ENCODE results near the gene INO80.
"Not testable (repeated sequence)": the region's sequence is repeated elsewhere in the genome, so short reads cannot be mapped to it uniquely, and the experiment has no call there.

INO80 gene

GRCh38 chr15:41116116-41116961, at the start of gene INO80:
Gene INO80 (minus strand): TSS chr15:41116280. CDS start chr15:41096310, 19,970 bp downstream.
- DNase-seq: peak; percentile 97

- no peak for DNase-seq
These were observed 45.7 kb upstream of the INO80 start for GRCh38 chr15:41161736-41162135.

GRCh38 chr15:41161336-41161735, 45.3 kb upstream of the INO80 start:
- peak; percentile 56 for DNase-seq

GRCh38 chr15:41160639-41161315, 44.7 kb upstream of the INO80 start:
- DNase-seq: peak; percentile 56

GRCh38 chr15:41154412-41154811, 38.3 kb upstream of the INO80 start:
- no peak for DNase-seq

- DNase-seq: no peak
These were observed 37.7 kb upstream of the INO80 start for GRCh38 chr15:41153733-41154132.

- DNase-seq: no peak
These were observed 35.4 kb upstream of the INO80 start for GRCh38 chr15:41151451-41152005.

- no peak for DNase-seq
These were observed 34.2 kb upstream of the INO80 start for GRCh38 chr15:41150279-41150678.

GRCh38 chr15:41148065-41148464, 32.0 kb upstream of the INO80 start:
- DNase-seq: no peak

GRCh38 chr15:41139619-41140018, 23.5 kb upstream of the INO80 start:
- no peak for DNase-seq

- not testable (repeated sequence) for DNase-seq
These were observed 23.0 kb upstream of the INO80 start for GRCh38 chr15:41139112-41139511.

GRCh38 chr15:41135580-41135979, 19.5 kb upstream of the INO80 start:
- DNase-seq: not testable (repeated sequence)

- no peak for DNase-seq
These were observed 17.4 kb upstream of the INO80 start for GRCh38 chr15:41133454-41133853.

GRCh38 chr15:41132094-41132493, 16.0 kb upstream of the INO80 start:
- DNase-seq: not testable (repeated sequence)

GRCh38 chr15:41128174-41128902, 12.3 kb upstream of the INO80 start:
- no peak for DNase-seq

- no peak for DNase-seq
These were observed 10.0 kb upstream of the INO80 start for GRCh38 chr15:41125931-41126642.

GRCh38 chr15:41125063-41125669, 9.1 kb upstream of the INO80 start:
- DNase-seq: no peak

- no peak for DNase-seq
These were observed 8.0 kb upstream of the INO80 start for GRCh38 chr15:41124058-41124457.

- no peak for DNase-seq
These were observed 6.8 kb upstream of the INO80 start for GRCh38 chr15:41122849-41123248.

GRCh38 chr15:41121951-41122350, 5.9 kb upstream of the INO80 start:
- DNase-seq: no peak

GRCh38 chr15:41116962-41117252, 827 bp upstream of the INO80 start:
- DNase-seq: no peak

- no peak for DNase-seq
These were observed 396 bp downstream of the INO80 start for GRCh38 chr15:41115652-41116115.

Measured in HCEC 1CT (cell line).